HG03139 (cell line): ENCODE measurements around the gene AMIGO2.

ENCODE experiments used
- ATAC-seq: cut with Tn5 transposase; IDR thresholded peaks from one replicate; pipeline ENCODE4 v1.9.1; 2021; ENCODE audit not compliant: unreplicated experiment

AMIGO2 gene

GRCh38 chr12:47038270-47038748 is 41.5 kb downstream of the AMIGO2 start:
- ATAC-seq: no peak

- ATAC-seq: no peak
Observed at GRCh38 chr12:47035484-47035883, 44.3 kb downstream of the AMIGO2 start.

DNA sequence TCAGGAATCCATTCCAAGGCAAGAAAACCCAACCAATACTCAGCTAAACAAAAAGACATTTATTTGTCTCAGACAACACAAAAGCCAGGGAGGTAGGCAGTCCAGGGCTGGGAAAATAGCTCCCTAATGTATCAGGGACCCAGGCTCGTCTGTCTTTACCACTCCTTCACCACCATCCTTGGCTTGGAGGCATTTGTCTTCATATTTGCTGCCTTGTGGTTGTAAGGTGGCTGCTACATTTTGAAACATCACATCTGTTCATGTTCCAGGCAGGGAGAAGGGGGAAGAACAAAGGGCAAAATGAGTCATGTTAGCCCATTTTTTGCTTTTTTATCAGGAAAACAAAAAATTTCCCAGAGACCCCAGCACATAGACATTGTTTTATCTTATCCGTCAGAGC is 45.1 kb downstream of the AMIGO2 start:
- no peak for ATAC-seq

DNA sequence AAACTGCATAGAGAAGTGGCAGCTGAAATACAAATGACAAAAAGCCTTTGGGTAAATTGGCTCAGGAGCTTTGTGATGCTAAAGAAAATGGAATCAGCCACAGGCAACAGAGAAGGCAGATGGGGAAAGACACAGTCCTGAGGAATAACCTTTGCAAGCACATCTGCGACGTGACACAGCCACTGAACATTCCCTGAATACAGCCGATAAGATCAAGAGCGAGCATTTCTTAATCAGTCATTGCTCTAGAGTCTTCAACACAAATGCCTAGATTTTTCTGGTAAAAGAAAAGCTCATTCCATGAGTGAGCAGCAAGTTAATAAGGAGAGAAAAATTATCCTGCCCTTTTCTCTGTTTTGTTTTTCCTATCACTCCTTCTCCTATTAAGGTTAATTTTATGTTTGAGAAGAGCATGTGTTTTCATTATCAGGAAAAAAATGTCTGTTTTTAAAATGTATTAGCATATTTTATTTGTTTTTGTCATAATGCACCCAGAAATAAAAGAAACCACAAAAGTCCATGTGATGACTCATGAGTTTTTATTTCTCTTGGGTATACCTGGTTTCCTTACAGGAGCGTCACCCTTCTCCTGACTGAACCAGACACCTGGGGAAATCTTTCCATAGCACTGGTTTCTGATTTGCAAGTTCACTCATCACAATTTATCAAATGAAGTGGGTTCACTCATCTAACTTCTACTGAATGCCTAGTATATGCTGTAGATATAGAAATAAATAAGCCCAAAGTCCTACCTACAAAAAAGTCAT is 45.8 kb downstream of the AMIGO2 start:
- no peak for ATAC-seq

- no peak for ATAC-seq
Observed at GRCh38 chr12:47033081-47033480, 46.7 kb downstream of the AMIGO2 start.

GRCh38 chr12:47032644-47033043 is 47.1 kb downstream of the AMIGO2 start:
- ATAC-seq: no peak

GRCh38 chr12:47029903-47030302 is 49.9 kb downstream of the AMIGO2 start:
- no peak for ATAC-seq

- ATAC-seq: no peak
Observed at GRCh38 chr12:47028981-47029708, 50.6 kb downstream of the AMIGO2 start.

- no peak for ATAC-seq
Observed at GRCh38 chr12:47028186-47028585, 51.6 kb downstream of the AMIGO2 start.
